DMS53 (cell line): ENCODE data around the gene MCHR1.

ENCODE experiments used
- DNase-seq: peaks from one replicate; lab custom pipeline; 2025; lab: John Stamatoyannopoulos, UW

MCHR1 gene

DNA sequence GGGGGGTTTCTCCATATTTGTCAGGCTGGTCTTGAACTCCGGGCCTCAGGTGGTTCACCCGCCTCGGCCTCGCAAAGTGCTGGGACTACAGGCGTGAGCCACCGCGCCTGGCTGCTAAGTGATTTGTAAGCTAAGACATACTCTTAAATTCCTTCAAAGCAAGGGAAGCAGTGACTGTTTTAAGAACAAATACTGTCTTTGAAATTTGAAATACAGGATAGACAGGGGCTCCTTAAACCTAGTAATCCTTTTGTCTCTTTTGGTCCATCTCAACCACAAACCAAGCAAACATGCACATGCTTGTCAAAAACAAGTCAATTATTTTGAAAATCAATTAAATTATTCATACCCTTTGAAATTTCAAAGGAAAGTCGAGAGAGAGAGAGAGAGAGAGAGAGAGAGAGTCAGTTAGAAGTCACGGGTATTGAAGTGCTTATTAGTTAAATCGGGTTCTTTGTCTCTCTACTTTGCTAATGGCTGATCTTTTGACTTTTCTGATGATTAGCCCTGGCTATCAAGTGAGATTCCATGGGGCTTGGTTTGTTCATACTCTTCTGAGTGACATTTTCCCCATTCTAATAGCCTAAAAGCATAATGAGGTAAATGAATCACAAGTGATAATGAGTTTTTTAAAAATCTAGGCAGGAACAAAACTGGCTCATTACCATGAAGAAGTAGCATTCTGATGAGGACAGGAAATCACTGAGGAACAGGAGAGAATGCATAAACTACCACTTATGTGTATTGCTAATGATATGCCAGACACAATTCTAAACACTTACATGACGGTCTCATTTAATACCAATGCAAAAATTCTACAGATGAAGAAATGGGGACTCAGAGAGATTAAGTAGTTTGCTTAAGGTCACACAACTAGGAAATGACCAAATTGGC, 48.0 kb downstream of the MCHR1 start:
- DNase-seq: no peak

DNA sequence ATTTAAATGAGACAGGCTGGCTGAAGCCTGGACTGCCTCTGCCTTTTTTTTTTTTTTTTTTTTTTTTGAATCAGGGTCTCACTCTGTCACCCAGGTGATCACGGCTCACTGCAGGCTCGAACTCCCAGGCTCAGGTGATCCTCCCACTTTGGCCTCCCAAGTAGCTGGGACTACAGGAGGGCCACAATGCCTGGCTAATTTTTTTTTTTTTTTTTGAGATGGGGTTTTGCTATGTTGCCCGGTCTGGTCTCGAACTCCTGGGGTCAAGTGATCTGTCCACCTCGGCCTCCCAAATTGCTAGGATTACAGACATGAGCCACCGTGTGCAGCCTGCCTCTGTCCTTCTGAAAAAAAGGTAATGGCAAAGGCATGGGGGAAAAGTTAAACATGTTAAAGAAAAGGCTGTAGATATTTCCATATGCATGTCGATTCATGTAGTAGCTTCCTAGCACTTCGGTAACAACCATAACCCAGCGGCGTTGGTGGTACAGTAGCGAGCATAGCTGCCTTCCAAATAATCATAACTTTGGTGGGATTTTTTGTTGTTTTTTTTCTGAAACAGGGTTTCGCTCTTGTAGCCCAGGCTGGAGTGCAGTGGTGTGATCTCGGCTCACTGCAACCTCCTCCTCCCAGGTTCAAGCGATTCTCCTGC, 48.8 kb downstream of the MCHR1 start:
- no peak for DNase-seq

DNA sequence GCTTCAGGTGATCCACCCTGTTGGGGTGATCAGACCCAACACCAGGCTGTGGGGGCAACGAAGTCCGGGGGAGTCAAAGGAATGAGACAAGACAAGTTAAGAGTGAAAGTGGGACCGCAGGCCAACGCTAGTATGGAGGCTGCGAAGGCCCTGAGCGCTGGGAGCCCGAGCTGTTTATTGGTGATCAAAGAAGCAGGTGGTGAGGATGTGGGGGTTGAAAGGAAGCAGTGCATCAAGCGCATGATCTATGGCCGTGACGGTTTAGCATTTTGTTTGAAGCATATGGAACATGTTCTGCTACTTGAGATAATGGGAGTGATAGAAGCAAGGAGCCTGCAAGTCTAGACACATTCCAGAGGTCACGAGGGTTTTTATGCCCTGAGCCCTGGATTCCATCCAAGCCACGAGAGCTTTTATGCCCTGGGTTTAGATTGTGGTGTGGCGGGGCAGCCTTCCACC, 49.5 kb downstream of the MCHR1 start:
- peak; percentile 19 for DNase-seq

DNA sequence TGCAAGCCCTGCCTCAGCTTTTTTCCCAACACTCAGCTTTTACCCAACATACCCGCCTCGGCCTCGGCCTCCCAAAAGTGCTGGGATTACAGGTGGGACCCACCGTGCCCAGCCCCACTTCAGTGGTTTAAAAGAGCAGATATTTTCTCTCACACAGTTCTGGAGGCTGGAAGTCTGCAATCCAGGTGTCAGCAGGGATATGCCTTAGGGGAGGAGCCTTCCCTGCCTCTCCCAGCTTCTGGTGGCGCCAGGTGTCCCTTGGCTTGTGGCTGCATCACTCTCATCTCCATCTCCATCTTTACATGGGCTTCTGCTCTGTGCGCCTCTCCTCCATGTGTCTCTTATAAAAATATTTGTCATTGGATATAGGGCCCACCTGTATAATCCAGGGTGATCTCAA, 50.0 kb downstream of the MCHR1 start:
- no peak for DNase-seq
